PFSK-1 (cell line): ENCODE measurements around the gene PPRC1.

Experiments
- FOXP2 ChIP-seq: optimal IDR thresholded peaks from 2 replicates; pipeline ENCODE3; 2011; ENCODE audit warnings: borderline replicate concordance, control low read depth, inconsistent platforms; ENCODE audit not compliant: insufficient read depth; ENCODE audit errors: extremely low read length, extremely low read depth
- POLR2AphosphoS5 ChIP-seq: IDR thresholded peaks from 2 replicates; pipeline ENCODE4 v1.6.1; 2012; ENCODE audit warnings: low read depth, mild to moderate bottlenecking, control low read depth, low read length, moderate library complexity
- SIN3A ChIP-seq: IDR thresholded peaks from 2 replicates; pipeline ENCODE4 v1.6.1; 2012; ENCODE audit warnings: mild to moderate bottlenecking, low read length, moderate library complexity, borderline replicate concordance; ENCODE audit not compliant: insufficient read depth
- TAF1 ChIP-seq: IDR thresholded peaks from 2 replicates; pipeline ENCODE4 v1.6.1; 2012; ENCODE audit warnings: low read length, control low read depth, borderline replicate concordance; ENCODE audit not compliant: insufficient read depth
- TF ChIP-seq, protein P1 (sequence below), 2 experiments: IDR thresholded peaks; 2 replicates each; pipeline versions ENCODE4 v1.6.1 to v1.8.0; 2011 to 2012; ENCODE audit warnings: low read depth in 2 of 2, low read length in 2 of 2, control low read depth in 1 of 2, inconsistent platforms in 1 of 2, mild to moderate bottlenecking in 1 of 2, moderate library complexity in 1 of 2; ENCODE audit not compliant: insufficient read depth in 1 of 2

Gene PPRC1

DNA sequence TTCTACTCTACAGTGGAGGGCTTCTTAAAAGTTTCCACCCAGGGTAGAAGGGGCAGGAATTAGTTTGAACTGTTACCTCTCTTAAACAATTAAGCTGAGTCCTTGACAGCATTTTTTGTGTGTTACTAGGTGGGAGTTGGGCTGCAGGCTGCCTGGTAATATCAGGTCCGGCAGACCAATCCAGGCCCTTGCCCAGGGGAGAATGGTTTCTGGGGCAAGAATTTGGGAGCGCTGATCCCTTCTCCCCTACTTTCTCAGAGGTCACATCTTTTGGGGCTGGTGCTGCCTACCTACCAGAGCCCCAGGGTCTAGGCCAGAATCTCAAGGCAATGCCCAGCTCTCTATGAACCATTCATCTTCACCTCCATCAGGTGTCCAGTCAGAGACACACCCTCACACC lies 1.6 kb downstream of the PPRC1 start:
- TF ChIP-seq, protein P1, sequence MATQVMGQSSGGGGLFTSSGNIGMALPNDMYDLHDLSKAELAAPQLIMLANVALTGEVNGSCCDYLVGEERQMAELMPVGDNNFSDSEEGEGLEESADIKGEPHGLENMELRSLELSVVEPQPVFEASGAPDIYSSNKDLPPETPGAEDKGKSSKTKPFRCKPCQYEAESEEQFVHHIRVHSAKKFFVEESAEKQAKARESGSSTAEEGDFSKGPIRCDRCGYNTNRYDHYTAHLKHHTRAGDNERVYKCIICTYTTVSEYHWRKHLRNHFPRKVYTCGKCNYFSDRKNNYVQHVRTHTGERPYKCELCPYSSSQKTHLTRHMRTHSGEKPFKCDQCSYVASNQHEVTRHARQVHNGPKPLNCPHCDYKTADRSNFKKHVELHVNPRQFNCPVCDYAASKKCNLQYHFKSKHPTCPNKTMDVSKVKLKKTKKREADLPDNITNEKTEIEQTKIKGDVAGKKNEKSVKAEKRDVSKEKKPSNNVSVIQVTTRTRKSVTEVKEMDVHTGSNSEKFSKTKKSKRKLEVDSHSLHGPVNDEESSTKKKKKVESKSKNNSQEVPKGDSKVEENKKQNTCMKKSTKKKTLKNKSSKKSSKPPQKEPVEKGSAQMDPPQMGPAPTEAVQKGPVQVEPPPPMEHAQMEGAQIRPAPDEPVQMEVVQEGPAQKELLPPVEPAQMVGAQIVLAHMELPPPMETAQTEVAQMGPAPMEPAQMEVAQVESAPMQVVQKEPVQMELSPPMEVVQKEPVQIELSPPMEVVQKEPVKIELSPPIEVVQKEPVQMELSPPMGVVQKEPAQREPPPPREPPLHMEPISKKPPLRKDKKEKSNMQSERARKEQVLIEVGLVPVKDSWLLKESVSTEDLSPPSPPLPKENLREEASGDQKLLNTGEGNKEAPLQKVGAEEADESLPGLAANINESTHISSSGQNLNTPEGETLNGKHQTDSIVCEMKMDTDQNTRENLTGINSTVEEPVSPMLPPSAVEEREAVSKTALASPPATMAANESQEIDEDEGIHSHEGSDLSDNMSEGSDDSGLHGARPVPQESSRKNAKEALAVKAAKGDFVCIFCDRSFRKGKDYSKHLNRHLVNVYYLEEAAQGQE (IDR thresholded peaks at IDR 0.05; ENCODE audit: insufficient read depth in 1 of 2, low read depth in 2 of 2, low read length in 2 of 2): no peak
- no peak for TF ChIP-seq TAF1
- TF ChIP-seq SIN3A: no peak
- no peak for TF ChIP-seq FOXP2
- TF ChIP-seq POLR2AphosphoS5: no peak

DNA sequence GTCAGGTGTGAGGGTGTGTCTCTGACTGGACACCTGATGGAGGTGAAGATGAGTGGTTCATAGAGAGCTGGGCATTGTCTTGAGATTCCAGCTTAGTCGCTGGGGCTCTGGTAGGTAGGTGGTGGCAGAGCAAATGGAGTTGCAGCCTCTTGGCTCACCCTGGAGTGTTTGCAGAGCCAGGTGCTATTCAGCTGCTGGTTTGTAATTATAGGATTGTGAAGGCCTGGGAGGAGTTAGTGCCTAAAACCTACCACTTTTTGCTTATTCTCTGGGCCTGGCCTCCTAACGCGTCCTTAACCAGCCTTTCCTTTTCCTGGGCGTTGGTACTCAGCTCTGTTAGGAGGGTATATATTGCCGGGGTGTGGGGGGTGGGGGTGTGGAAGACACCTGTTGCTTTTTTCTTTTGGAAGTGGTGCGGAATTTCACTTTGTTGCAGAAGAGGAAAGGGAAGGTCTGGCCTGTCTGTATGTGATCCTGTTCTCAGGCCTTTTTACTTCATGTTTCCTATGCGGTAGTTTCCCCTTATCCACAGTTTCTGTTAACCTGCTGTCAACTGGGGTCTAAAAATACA lies 3.2 kb downstream of the PPRC1 start:
- TF ChIP-seq POLR2AphosphoS5 (no peak), TAF1 (no peak), SIN3A (no peak), FOXP2 (no peak)
- TF ChIP-seq, protein P1 (IDR thresholded peaks at IDR 0.05; ENCODE audit: insufficient read depth in 1 of 2, low read depth in 2 of 2, low read length in 2 of 2): no peak

DNA sequence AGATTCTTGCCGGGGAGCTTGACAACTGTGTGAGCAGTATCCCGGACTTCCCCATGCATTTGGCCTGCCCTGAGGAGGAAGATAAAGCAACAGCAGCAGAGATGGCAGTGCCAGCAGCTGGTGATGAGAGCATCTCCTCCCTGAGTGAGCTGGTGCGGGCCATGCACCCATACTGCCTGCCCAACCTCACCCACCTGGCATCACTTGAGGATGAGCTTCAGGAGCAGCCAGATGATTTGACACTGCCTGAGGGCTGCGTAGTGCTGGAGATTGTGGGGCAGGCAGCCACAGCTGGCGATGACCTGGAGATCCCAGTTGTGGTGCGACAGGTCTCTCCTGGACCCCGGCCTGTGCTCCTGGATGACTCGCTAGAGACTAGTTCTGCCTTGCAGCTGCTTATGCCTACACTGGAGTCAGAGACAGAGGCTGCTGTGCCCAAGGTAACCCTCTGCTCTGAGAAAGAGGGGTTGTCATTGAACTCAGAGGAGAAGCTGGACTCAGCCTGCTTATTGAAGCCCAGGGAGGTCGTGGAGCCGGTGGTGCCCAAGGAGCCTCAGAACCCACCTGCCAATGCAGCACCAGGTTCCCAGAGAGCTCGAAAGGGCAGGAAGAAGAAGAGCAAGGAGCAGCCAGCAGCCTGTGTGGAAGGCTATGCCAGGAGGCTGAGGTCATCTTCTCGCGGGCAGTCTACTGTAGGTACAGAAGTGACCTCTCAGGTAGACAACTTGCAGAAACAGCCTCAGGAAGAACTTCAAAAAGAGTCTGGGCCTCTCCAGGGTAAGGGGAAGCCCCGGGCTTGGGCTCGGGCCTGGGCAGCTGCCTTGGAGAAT lies 6.7 kb downstream of the PPRC1 start:
- no peak for TF ChIP-seq FOXP2
- TF ChIP-seq TAF1: no peak
- no peak for TF ChIP-seq POLR2AphosphoS5
- TF ChIP-seq, protein P1 (IDR thresholded peaks at IDR 0.05; ENCODE audit: insufficient read depth in 1 of 2, low read depth in 2 of 2, low read length in 2 of 2): no peak
- TF ChIP-seq SIN3A: no peak

DNA sequence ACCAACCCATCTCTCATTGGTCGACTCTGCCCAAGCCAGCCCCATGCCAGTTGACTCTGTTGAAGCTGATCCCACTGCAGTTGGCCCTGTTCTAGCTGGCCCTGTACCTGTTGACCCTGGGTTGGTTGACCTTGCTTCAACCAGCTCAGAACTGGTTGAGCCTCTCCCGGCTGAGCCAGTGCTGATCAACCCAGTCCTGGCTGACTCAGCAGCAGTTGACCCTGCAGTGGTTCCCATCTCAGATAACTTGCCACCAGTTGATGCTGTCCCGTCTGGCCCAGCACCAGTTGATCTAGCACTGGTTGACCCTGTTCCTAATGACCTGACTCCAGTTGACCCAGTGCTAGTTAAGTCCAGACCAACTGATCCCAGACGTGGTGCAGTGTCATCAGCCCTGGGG lies 7.4 kb downstream of the PPRC1 start:
- TF ChIP-seq POLR2AphosphoS5 (no peak), SIN3A (no peak), TAF1 (no peak), FOXP2 (no peak)
- TF ChIP-seq, protein P1 (IDR thresholded peaks at IDR 0.05; ENCODE audit: insufficient read depth in 1 of 2, low read depth in 2 of 2, low read length in 2 of 2): no peak
